SK-N-SH treated with all-trans-retinoic acid at 6 μM for 48 hours (cell line): ENCODE data around the gene PALMD.

ENCODE experiments used
- CREB5 ChIP-seq: fragments of 250-450 bp; sonication (Bioruptor Pico); IDR thresholded peaks from 2 replicates; pipeline ENCODE4 v1.5.1; 2020; ENCODE audit warnings: low read depth, mild to moderate bottlenecking, moderate library complexity
- CSDC2 ChIP-seq: fragments of 250-450 bp; sonication (Bioruptor Pico); IDR thresholded peaks from 2 replicates; pipeline ENCODE4 v1.5.0; 2020; ENCODE audit warnings: mild to moderate bottlenecking, moderate library complexity
- PATZ1 ChIP-seq: fragments of 250-450 bp; sonication (Bioruptor Pico); IDR thresholded peaks from 2 replicates; pipeline ENCODE4 v1.8.0; 2020; ENCODE audit warnings: mild to moderate bottlenecking, moderate library complexity, borderline replicate concordance
- POU6F1 ChIP-seq: fragments of 250-450 bp; sonication (Bioruptor Pico); IDR thresholded peaks from 2 replicates; pipeline ENCODE4 v1.8.0; 2021; ENCODE audit warnings: low read depth, mild to moderate bottlenecking, moderate library complexity, borderline replicate concordance
- PPARA ChIP-seq: fragments of 250-450 bp; sonication (Bioruptor Pico); IDR thresholded peaks from 2 replicates; pipeline ENCODE4 v1.5.0; 2020; ENCODE audit warnings: mild to moderate bottlenecking, borderline replicate concordance
- RARB ChIP-seq: fragments of 250-450 bp; sonication (Bioruptor Pico); IDR thresholded peaks from 2 replicates; pipeline ENCODE4 v1.8.0; 2021; ENCODE audit warnings: mild to moderate bottlenecking, moderate library complexity
- TCF4 ChIP-seq: fragments of 250-450 bp; sonication (Bioruptor Pico); IDR thresholded peaks from 2 replicates; pipeline ENCODE4 v1.8.0; 2021; ENCODE audit warnings: mild to moderate bottlenecking, moderate library complexity, borderline replicate concordance
- ZFP3 ChIP-seq: fragments of 250-450 bp; sonication (Bioruptor Pico); IDR thresholded peaks from 2 replicates; pipeline ENCODE4 v1.5.0; 2020; ENCODE audit warnings: mild to moderate bottlenecking, moderate library complexity
- ZNF565 ChIP-seq: fragments of 450-650 bp; formaldehyde crosslinking; conservative IDR thresholded peaks from 2 replicates; pipeline ENCODE4 v1.5.0; 2020; ENCODE audit warnings: low read depth, mild to moderate bottlenecking, moderate library complexity
- ZNF70 ChIP-seq: fragments of 450-650 bp; formaldehyde crosslinking; IDR thresholded peaks from 2 replicates; pipeline ENCODE4 v1.5.0; 2020; ENCODE audit warnings: mild to moderate bottlenecking, moderate library complexity
- ZNF8 ChIP-seq: fragments of 450-650 bp; formaldehyde crosslinking; IDR thresholded peaks from 2 replicates; pipeline ENCODE4 v1.5.0; 2020; ENCODE audit warnings: mild to moderate bottlenecking, moderate library complexity

GRCh38 chr1:99673315-99673714, 27.4 kb downstream of the PALMD start:
- TF ChIP-seq TCF4 (no peak), PPARA (CRISPR knock-in tag) (no peak), ZFP3 (CRISPR knock-in tag) (no peak), ZNF70 (CRISPR knock-in tag) (no peak), POU6F1 (CRISPR knock-in tag) (no peak), PATZ1 (no peak), CSDC2 (no peak), RARB (CRISPR knock-in tag) (no peak), CREB5 (CRISPR knock-in tag) (no peak), ZNF8 (CRISPR knock-in tag) (no peak), ZNF565 (CRISPR knock-in tag) (no peak)
